ENCODE data around the gene SLIT3. TPM values are rescaled to one million over a fixed set of nuclear protein-coding genes. Genes with fewer than 3 reads are reported as not detected.

Gene SLIT3
- total RNA-seq, 1 experiment from 2014 or later: 0.10 TPM

DNA sequence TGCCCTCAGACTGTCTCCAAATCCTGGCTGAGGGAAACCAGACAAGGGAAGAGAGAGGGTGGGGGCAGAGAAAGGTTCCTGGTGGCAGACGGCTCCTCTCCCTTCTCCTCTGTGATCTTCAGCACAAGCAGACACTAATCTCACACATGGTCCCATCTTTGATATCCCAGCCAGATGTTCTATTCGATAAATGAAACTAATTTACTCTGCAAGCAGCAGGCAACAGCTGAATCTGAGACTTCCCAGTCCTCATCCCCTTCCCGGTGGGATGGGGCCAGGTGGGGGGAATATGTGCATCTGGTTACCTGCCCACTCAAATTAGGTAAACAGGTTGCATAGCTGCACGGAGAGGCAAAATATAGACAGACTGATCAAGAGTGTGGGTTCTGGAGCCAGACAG, 512.8 kb downstream of the SLIT3 start (continued):
- TF ChIP-seq, protein P1, sequence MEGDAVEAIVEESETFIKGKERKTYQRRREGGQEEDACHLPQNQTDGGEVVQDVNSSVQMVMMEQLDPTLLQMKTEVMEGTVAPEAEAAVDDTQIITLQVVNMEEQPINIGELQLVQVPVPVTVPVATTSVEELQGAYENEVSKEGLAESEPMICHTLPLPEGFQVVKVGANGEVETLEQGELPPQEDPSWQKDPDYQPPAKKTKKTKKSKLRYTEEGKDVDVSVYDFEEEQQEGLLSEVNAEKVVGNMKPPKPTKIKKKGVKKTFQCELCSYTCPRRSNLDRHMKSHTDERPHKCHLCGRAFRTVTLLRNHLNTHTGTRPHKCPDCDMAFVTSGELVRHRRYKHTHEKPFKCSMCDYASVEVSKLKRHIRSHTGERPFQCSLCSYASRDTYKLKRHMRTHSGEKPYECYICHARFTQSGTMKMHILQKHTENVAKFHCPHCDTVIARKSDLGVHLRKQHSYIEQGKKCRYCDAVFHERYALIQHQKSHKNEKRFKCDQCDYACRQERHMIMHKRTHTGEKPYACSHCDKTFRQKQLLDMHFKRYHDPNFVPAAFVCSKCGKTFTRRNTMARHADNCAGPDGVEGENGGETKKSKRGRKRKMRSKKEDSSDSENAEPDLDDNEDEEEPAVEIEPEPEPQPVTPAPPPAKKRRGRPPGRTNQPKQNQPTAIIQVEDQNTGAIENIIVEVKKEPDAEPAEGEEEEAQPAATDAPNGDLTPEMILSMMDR (IDR thresholded peaks at IDR 0.05 in 2 of 3, conservative IDR thresholded peaks at IDR 0.05 in 1 of 3; ENCODE audit: borderline replicate concordance in 1 of 3, insufficient read depth in 1 of 3, low read depth in 2 of 3, low read length in 2 of 3): no peak
- TF ChIP-seq EGR1 (IDR thresholded peaks at IDR 0.05; ENCODE audit: low read depth) (no peak), SP1 (IDR thresholded peaks at IDR 0.05; ENCODE audit: low read depth) (no peak), CEBPB (IDR thresholded peaks at IDR 0.05; ENCODE audit: low read depth) (no peak), ZFX (IDR thresholded peaks at IDR 0.05) (no peak)
- TF ChIP-seq, protein P2, sequence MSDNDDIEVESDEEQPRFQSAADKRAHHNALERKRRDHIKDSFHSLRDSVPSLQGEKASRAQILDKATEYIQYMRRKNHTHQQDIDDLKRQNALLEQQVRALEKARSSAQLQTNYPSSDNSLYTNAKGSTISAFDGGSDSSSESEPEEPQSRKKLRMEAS (IDR thresholded peaks at IDR 0.05): no peak
- TF ChIP-seq, protein P3, sequence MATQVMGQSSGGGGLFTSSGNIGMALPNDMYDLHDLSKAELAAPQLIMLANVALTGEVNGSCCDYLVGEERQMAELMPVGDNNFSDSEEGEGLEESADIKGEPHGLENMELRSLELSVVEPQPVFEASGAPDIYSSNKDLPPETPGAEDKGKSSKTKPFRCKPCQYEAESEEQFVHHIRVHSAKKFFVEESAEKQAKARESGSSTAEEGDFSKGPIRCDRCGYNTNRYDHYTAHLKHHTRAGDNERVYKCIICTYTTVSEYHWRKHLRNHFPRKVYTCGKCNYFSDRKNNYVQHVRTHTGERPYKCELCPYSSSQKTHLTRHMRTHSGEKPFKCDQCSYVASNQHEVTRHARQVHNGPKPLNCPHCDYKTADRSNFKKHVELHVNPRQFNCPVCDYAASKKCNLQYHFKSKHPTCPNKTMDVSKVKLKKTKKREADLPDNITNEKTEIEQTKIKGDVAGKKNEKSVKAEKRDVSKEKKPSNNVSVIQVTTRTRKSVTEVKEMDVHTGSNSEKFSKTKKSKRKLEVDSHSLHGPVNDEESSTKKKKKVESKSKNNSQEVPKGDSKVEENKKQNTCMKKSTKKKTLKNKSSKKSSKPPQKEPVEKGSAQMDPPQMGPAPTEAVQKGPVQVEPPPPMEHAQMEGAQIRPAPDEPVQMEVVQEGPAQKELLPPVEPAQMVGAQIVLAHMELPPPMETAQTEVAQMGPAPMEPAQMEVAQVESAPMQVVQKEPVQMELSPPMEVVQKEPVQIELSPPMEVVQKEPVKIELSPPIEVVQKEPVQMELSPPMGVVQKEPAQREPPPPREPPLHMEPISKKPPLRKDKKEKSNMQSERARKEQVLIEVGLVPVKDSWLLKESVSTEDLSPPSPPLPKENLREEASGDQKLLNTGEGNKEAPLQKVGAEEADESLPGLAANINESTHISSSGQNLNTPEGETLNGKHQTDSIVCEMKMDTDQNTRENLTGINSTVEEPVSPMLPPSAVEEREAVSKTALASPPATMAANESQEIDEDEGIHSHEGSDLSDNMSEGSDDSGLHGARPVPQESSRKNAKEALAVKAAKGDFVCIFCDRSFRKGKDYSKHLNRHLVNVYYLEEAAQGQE (IDR thresholded peaks at IDR 0.05; ENCODE audit: low read depth): no peak

DNA sequence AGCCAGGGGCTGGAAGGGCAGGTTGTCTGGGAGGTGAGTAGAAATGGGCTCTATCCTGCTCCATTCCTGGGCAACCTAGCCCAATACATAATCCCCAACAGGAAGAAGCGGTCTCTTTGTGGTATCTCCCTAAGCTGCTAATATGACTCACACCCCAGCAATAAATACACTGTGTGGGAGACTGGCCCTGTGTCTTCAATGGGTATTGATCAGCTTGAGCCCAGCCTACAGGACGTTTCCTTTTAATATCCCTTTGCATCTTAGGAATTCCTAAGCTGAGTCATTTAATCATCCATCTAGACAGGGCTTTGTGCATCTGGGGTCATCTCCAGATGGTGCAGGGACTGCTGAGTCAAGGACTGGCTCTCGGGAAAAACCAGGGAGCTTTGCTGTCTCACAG, 514.8 kb downstream of the SLIT3 start:
- no peak overlapping the region for H3K4me3 ChIP-seq (replicated peaks in 1 of 2; ENCODE audit: low read depth in 1 of 2, low read length in 2 of 2)
- ChIA-PET RAD21 (ENCODE audit: low non-redundant PET in 1 of 2, low total read pairs in 2 of 2, uncharacterized antibody in 2 of 2, unreplicated experiment in 2 of 2) (no interaction called here), POLR2A (no interaction called here), CTCF (no interaction called here)
- H3K4me2 ChIP-seq (ENCODE audit: low read length): 0 out of 2 replicates have a peak overlapping the region, but pooled peaks have one; percentile 9
- no peak overlapping the region for H3K9ac ChIP-seq (ENCODE audit: low read length)
- peaks cover 0 to 12% of the 10 kb centered on the region in 2 experiments; a peak in 2 of 4 replicates for H3K4me1 ChIP-seq (ENCODE audit: control insufficient read depth in 1 of 2, insufficient read depth in 2 of 2, low read length in 2 of 2)
- no peaks in the 10 kb centered on the region for H3K9me2 ChIP-seq (ENCODE audit: insufficient read depth)
- no TSS peak for BruUV-seq (replicated peaks)
- DNase-seq (ENCODE audit: low read depth, low spot score) (peak; percentile 3), ATAC-seq (peak; percentile 80)
- intact Hi-C loops (cut with micrococcal nuclease): no loop called here
- H4K20me1 ChIP-seq (ENCODE audit: insufficient read depth): no peaks in the 10 kb centered on the region
- H3K79me2 ChIP-seq (ENCODE audit: insufficient read depth, low read length): no peaks in the 10 kb centered on the region
- H2AFZ ChIP-seq (ENCODE audit: low read depth, low read length, poor library complexity, severe bottlenecking): no peak overlapping the region
- H3K27ac ChIP-seq (ENCODE audit: low read depth, low read length): no peak overlapping the region
- TF ChIP-seq CEBPB (IDR thresholded peaks at IDR 0.05; ENCODE audit: low read depth) (no peak), TCF7L2 (IDR thresholded peaks at IDR 0.05; ENCODE audit: borderline replicate concordance, extremely low read depth, insufficient read depth, insufficient read length) (peak; percentile 26), POLR2AphosphoS5 (IDR thresholded peaks at IDR 0.05; ENCODE audit: low read depth, low read length) (no peak)
- no peaks in the 10 kb centered on the region for H3K36me3 ChIP-seq (ENCODE audit: control insufficient read depth in 1 of 2, insufficient read depth in 2 of 2, low read length in 2 of 2)
- peaks cover 90% of the 10 kb centered on the region for H3K27me3 ChIP-seq (ENCODE audit: insufficient read depth, low read length)
- no peaks in the 10 kb centered on the region for H3K9me3 ChIP-seq (ENCODE audit: control insufficient read depth in 1 of 2, insufficient read depth in 1 of 2, low read depth in 1 of 2, low read length in 2 of 2)

Measured in HCT116 (cell line).